Measurements from ENCODE around the gene SLK. TPM values are rescaled to one million over a fixed set of nuclear protein-coding genes. Genes with fewer than 3 reads are reported as not detected.

SLK gene
- total and polyA plus RNA-seq, 2 of the 13 experiments (the other 11 are each of a cell fraction or from before 2014, with no cell fraction given) = 3.4 to 22.8 TPM

GRCh38 chr10:104020020-104020419 lies 53.1 kb downstream of the SLK start (continued):
- TF ChIP-seq KIAA2018 (CRISPR knock-in tag; IDR thresholded peaks at IDR 0.05; ENCODE audit: borderline replicate concordance) (no peak), ZNF367 (CRISPR knock-in tag; IDR thresholded peaks at IDR 0.05; ENCODE audit: borderline replicate concordance) (no peak)

GRCh38 chr10:104021246-104021645 lies 54.3 kb downstream of the SLK start:
- Histone ChIP-seq H3K27ac (ENCODE audit: extremely low read length, insufficient read depth, low read length) (no peak overlapping the region), H3K4me2 (ENCODE audit: low read depth, low read length) (no peak overlapping the region), H3K4me1 (ENCODE audit: insufficient read depth, low read length) (no peaks in the 10 kb centered on the region), H3K4me3 (replicated peaks in 1 of 3; ENCODE audit: insufficient read depth in 1 of 3, low read depth in 2 of 3, low read length in 3 of 3) (no peak overlapping the region), H3K9me3 (ENCODE audit: low read length) (no peaks in the 10 kb centered on the region), H4K20me1 (ENCODE audit: insufficient read depth, low read length) (no peaks in the 10 kb centered on the region), H3K79me2 (ENCODE audit: insufficient read depth, low read length) (no peaks in the 10 kb centered on the region), H3K27me3 (ENCODE audit: control insufficient read depth in 1 of 2, insufficient read depth in 2 of 2, low read length in 2 of 2) (no peaks in the 10 kb centered on the region), H2AFZ (ENCODE audit: low read length) (no peak overlapping the region), H3K36me3 (replicated peaks in 1 of 2; ENCODE audit: control insufficient read depth in 1 of 2, insufficient read depth in 2 of 2, low read length in 2 of 2) (peaks cover 8 to 56% of the 10 kb centered on the region in 2 experiments), H3K9ac (ENCODE audit: insufficient read depth, low read depth, low read length) (no peak overlapping the region)
- 97% methylated on average over 1 of the region's 1 CpG for WGBS (ENCODE audit: low lambda C conversion rate)
- BruUV-seq (replicated peaks) = no TSS peak
- in situ Hi-C loops (cut with HindIII; ENCODE audit: extremely low pct_ligation_motif_present, low pct_unique_long_range_greater_than_20kb) = no loop called here
- ChIA-PET POLR2A (no interaction called here), CTCF (ENCODE audit: low intra/inter-chr PET ratio, low total read pairs) (no interaction called here)
- intact Hi-C loops (cut with micrococcal nuclease; ENCODE audit: unreplicated experiment) = no loop called here
- ATAC-seq = no peak
- FAIRE-seq = no peak
- DNase-seq (ENCODE audit: low spot score) = no peak
- TF ChIP-seq RFX5 (IDR thresholded peaks at IDR 0.05; ENCODE audit: low read depth, low read length) (no peak), ZNF33B (CRISPR knock-in tag; IDR thresholded peaks at IDR 0.05) (no peak), FOXO4 (CRISPR knock-in tag; conservative IDR thresholded peaks at IDR 0.05) (no peak), ATM (IDR thresholded peaks at IDR 0.05; ENCODE audit: borderline replicate concordance) (no peak), KLF12 (CRISPR knock-in tag; IDR thresholded peaks at IDR 0.05; ENCODE audit: borderline replicate concordance) (no peak), TCF7L2 (IDR thresholded peaks at IDR 0.05; ENCODE audit: low read depth, low read length) (no peak), ZNF441 (CRISPR knock-in tag; IDR thresholded peaks at IDR 0.05; ENCODE audit: borderline replicate concordance) (no peak), RELA (CRISPR knock-in tag; IDR thresholded peaks at IDR 0.05) (no peak), SMAD1 (CRISPR knock-in tag; IDR thresholded peaks at IDR 0.05; ENCODE audit: borderline replicate concordance, low read depth) (no peak), TRAFD1 (CRISPR knock-in tag; IDR thresholded peaks at IDR 0.05; ENCODE audit: borderline replicate concordance) (no peak), ZBTB20 (CRISPR knock-in tag; IDR thresholded peaks at IDR 0.05; ENCODE audit: borderline replicate concordance, low read depth) (no peak)

Data from HepG2 (cell line).